ENCODE measurements around the gene ELK1.
"Not testable (repeated sequence)": the region's sequence is repeated elsewhere in the genome, so short reads cannot be mapped to it uniquely, and the experiment has no call there.

ELK1 gene

DNA sequence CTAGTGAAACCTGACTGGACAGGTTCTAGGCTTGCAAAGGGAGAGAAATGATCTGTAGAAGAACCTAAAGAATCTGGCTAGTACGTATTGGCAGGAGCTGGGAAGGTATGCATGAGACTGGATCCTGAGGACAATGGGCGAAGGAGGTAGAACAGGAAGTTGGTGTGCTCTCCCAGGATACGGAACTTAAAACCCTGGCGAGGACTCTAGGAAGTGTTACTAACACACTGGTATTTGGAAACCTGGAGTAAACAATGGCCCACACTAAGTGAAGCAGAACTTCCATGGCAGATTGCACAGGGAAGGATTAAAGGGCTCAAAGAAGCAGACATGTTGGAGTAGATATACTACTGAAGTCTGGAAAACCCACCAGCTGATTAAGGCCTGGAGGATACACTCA lies 39.9 kb downstream of the ELK1 start:
- no peak for DNase-seq

GRCh38 chrX:47608130-47608810 lies 42.1 kb downstream of the ELK1 start:
- no peak for DNase-seq

- no peak for DNase-seq
Observed at GRCh38 chrX:47607091-47607490, 43.3 kb downstream of the ELK1 start.

DNA sequence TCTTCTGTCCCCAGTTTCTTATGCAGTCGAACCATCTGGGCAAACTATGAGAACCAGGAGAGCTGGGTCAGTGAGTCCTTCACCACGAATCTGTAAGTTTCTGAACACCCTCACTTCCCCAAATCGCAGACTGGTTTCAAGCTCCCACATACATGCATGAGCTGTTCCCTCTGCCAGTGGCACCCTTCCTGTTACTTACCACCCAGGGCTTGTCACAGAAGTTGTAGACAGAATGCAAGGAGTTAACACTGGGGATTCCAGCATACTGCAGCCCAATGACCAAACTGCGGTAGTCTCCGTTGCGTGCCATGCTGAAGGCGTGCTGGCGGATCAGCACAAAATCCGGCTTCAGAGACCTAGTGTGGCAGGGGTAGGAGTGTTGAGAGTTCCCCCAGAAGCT lies 45.3 kb downstream of the ELK1 start:
- no peak for DNase-seq

DNA sequence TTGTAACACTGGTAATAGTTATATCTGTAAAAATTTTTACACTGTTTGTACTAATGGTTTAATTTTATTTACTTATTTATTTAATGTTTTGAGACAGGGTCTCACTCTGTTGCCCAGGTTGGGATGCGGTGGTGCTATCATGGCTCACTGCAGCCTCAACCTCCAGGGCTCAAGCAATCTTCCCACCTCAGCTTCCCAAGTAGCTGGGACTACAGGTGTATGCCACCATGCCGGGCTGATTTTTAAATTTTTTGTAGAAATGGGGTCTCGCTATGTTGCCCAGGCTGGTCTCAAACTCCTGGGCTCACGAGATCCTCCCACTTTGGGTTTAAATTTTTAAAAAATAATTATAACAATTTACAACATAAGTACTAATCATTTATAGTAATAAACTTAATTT lies 47.2 kb downstream of the ELK1 start:
- DNase-seq, result not testable (repeated sequence)

DNA sequence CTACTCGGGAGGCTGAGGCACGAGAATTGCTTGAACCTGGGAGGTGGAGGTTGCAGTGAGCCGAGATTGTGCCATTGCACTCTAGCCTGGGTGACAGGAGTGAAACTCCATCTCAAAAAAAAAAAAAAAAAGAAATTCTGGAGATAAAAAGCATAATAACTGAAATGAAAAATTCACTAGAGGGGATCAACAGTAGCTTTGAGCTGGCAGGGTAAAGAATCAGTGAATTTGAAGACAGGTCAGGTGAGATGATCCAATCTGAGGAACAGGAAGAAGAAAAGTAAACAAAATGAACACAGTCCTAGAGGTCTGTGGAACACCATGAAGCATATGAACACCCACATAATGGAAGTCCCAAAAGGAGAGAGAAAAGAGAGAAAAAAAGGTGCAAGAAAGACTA lies 53.1 kb downstream of the ELK1 start:
- DNase-seq, result no peak

GRCh38 chrX:47596256-47596655 lies 54.1 kb downstream of the ELK1 start:
- DNase-seq, result no peak

DNA sequence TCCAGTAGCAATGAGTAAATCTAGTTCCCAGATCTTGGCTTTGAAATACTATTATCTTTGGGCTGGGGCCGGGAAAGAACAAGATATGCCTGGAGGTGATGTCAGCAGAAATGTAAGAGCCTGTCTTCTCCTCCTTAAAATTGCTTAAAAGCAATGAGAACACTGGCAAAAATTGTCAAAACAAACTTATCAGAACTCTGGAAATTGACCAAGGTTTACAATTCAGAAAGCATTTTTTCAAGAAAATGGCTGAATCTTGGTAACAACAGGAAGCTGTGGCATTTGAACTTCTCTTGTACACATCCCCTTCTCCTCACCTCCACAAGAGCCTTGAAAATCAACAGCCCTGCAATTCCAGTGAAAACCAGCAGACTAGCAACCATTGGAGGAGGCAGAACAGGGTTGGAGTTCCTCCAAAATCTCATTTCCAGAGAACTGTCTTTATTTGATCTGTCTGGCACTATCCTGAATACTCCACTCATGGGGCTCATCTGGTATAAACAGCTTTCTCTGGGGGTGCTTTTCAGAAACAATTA lies 54.6 kb downstream of the ELK1 start:
- DNase-seq, result peak; percentile 56

DNA sequence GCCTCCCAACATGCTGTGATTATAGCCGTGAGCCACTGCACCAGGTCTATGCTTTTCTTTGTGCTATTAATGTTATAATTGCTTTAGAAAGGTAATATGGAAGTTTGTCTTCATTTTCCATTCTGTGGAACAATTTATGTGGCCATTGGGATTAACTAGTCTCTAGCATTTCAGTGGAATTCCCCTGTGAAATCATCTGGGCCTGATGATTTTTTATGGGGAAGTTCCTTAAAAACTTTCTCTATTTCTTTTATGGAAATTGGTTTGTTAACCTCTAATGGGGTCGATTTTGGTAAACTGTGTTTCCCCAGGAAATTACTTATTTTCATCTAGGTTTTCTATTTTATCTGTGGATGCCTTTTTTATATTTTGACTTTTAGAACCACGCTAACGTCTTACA lies 56.8 kb downstream of the ELK1 start:
- no peak for DNase-seq

GRCh38 chrX:47590984-47591383 lies 59.4 kb downstream of the ELK1 start:
- DNase-seq, result no peak

DNA sequence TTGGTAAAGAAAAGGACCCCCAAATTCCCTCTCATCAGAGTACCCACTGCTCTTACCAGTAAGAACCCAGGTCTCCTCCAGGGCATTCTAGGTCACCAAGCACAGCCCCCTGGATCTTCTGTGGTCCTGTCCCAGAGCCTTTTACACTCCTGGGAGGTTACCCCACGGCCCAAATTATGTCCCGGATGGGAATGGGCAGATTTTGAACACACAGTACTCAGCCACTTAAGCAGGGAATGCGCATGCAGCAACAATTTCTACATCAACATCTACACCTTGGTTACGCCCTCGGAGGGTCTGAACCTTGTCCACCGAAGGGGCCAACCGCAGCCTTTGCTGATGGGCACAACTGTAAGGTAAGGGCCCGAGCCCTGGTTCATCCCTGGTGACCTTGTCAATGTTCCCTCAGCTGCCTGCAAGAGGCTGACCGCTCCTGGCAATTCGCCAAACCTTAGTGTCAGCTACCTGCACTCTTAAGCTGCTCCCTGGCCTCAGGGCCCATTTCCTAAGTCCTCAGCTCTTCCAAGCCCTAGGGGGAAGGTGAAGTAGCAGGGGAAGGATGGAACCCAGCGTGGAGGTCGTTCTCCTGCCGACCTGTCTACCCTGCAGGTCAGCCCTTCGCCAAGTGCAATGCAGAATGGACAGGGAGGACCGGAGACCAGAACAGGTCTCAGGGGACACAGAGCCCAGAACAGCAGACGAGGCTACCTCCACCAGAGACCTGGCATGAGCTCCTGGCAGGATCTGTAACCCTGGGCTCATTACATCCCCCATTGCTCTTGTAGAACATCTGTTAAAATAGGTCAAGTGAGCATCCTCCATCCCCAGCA lies 62.2 kb downstream of the ELK1 start:
- no peak for DNase-seq

GRCh38 chrX:47587091-47587891 lies 63.1 kb downstream of the ELK1 start:
- no peak for DNase-seq

DNA sequence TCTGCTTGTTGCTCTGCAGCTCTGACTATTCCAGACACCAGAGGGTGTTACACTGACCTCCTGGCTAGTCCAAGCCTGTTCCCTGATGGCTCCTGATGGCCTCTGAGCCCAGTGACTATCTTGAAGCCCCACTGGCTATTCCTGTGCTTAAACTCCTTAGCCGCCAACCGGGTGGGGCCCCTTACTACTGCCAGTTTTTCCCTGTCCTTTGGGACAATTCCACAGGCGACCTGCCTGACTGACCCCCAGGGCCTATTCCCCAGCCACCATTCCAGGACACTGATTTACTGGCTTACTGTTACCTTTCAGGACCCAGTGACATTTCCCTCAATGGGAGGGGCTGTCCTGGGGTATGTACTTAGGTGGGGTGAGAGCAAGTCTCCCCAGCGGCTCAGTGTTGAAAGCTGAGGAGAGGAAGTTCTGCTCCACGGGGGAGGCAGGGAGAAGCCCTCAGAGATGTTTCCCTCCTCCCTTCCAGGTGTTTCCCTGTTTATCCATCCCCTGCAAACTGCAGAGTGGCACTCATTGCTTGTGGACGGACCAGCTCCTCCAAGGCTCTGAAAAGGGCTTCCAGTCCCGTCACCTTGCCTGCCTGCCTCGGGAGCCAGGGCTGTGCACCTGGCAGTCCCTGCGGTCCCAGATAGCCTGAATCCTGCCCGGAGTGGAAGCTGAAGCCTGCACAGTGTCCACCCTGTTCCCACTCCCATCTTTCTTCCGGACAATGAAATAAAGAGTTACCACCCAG lies 64.1 kb downstream of the ELK1 start:
- no peak for DNase-seq
